ENCODE measurements around the gene DHX15. TPM values are rescaled to one million over a fixed set of nuclear protein-coding genes. Genes with fewer than 3 reads are reported as not detected.

Gene DHX15
- total RNA-seq, 1 donor from 2014 or later: 102 TPM

DNA sequence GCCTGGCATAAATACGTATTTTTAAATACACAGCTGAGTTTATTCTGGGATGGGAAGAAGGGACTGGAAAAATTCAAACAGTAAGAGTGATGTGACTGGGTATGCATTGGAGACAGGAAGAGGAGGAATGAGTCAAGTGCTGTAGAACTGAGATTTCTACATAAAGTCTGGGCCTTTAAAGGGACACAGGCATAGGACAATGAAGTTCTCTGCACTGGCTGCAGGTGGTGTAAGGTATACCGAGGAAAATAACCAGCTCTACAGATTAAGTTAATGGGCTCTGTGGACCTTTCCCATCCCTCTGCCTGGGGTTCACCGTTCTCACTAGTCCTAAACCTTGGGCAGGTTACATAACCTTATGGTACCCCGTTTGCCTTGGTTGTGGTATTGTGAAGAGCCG is 68.7 kb downstream of the DHX15 start:
- Mint-ChIP-seq H3K9me3 (ENCODE audit: unreplicated experiment) (no peaks in the 10 kb centered on the region), H3K4me3 (ENCODE audit: unreplicated experiment) (no peak overlapping the region), H3K36me3 (ENCODE audit: unreplicated experiment) (peaks cover 13% of the 10 kb centered on the region), H3K27me3 (ENCODE audit: unreplicated experiment) (no peaks in the 10 kb centered on the region), H3K27ac (ENCODE audit: unreplicated experiment) (no peak overlapping the region), H3K4me1 (ENCODE audit: unreplicated experiment) (peaks cover 14% of the 10 kb centered on the region)
- DNase-seq (ENCODE audit: extremely low spot score, unreplicated experiment): no peak
- TF ChIP-seq, protein P1, sequence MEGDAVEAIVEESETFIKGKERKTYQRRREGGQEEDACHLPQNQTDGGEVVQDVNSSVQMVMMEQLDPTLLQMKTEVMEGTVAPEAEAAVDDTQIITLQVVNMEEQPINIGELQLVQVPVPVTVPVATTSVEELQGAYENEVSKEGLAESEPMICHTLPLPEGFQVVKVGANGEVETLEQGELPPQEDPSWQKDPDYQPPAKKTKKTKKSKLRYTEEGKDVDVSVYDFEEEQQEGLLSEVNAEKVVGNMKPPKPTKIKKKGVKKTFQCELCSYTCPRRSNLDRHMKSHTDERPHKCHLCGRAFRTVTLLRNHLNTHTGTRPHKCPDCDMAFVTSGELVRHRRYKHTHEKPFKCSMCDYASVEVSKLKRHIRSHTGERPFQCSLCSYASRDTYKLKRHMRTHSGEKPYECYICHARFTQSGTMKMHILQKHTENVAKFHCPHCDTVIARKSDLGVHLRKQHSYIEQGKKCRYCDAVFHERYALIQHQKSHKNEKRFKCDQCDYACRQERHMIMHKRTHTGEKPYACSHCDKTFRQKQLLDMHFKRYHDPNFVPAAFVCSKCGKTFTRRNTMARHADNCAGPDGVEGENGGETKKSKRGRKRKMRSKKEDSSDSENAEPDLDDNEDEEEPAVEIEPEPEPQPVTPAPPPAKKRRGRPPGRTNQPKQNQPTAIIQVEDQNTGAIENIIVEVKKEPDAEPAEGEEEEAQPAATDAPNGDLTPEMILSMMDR (IDR thresholded peaks at IDR 0.05): no peak

DNA sequence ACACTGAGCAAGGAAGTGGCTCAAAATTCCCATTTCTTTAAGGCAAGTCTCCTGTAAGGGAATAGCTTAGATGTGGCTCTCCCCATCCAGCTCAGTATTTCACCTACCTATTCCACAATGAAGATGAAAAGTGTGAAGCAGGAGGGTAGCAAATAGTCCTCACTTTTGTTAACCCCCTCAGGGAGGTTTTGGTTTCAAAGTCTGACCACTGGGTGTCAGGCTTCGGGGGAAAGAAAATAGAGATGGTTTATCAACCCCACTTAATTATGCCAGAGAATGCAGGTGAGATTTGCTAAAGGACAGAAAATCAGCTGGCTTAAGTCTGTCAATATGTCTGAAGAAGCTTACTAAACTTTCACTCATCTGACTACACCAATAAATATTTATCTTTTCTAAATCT is 69.5 kb downstream of the DHX15 start:
- Mint-ChIP-seq H3K4me1 (ENCODE audit: unreplicated experiment) (peaks cover 10% of the 10 kb centered on the region), H3K4me3 (ENCODE audit: unreplicated experiment) (no peak overlapping the region), H3K27ac (ENCODE audit: unreplicated experiment) (no peak overlapping the region), H3K36me3 (ENCODE audit: unreplicated experiment) (peaks cover 13% of the 10 kb centered on the region), H3K27me3 (ENCODE audit: unreplicated experiment) (no peaks in the 10 kb centered on the region), H3K9me3 (ENCODE audit: unreplicated experiment) (no peaks in the 10 kb centered on the region)
- DNase-seq (ENCODE audit: extremely low spot score, unreplicated experiment): no peak
- TF ChIP-seq, protein P1 (IDR thresholded peaks at IDR 0.05): peak; percentile 38

DNA sequence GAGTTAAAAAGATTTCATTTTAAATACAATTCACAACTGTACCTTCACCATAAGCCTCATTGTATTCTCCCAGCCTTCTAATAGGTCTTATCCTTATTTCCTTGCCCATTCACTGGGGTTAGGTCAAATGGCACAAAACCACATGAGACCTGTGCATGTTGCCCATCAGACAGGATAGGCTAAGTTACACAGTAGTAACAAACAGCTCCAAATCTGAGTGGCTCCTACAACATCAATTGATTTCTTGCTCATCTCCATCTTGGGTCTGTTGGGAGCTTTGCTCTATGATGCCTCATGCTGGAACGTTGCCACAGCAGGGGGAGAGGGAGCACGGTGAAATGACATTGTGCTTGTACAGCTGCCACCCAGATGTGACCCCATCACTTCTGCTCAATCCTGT is 70.6 kb downstream of the DHX15 start:
- H3K4me3 Mint-ChIP-seq (ENCODE audit: unreplicated experiment): no peak overlapping the region
- DNase-seq (ENCODE audit: extremely low spot score, unreplicated experiment): no peak
- H3K9me3 Mint-ChIP-seq (ENCODE audit: unreplicated experiment): no peaks in the 10 kb centered on the region
- H3K4me1 Mint-ChIP-seq (ENCODE audit: unreplicated experiment): peaks cover 5% of the 10 kb centered on the region
- H3K27ac Mint-ChIP-seq (ENCODE audit: unreplicated experiment): no peak overlapping the region
- H3K36me3 Mint-ChIP-seq (ENCODE audit: unreplicated experiment): peaks cover 14% of the 10 kb centered on the region
- no peaks in the 10 kb centered on the region for H3K27me3 Mint-ChIP-seq (ENCODE audit: unreplicated experiment)
- TF ChIP-seq, protein P1 (IDR thresholded peaks at IDR 0.05): no peak

DNA sequence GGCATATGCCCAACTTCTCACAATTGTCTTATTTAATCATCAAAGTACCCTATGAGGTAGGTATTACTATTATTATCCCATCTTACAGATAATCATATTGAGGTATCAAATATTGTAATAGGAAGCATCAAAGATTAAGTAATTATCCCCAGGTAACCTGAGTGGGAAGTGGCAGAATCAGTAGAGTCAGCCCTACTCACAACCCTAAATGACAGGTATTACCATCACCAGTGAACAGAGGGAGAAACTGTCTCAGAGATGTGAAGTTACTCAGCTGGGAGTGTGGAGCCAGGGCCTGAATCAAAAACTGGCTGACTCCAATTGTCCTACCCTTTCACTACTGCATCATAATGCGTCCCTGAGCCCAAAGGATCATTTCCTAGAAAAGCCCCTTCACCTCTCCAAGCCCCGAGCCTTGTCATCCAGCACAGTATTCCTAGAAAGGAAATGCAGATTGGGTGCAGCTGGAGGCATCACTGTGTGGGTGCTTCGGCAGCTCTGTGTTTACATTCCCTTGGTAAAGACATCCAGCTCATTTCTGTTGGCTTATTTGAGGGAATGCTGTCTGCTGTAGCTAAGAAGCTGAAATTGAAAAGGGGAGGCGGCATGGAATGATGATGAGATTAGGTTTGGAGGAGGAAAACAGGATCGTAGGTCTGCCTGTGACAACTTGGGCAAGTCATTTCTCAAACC is 72.8 kb downstream of the DHX15 start:
- Mint-ChIP-seq H3K9me3 (ENCODE audit: unreplicated experiment) (no peaks in the 10 kb centered on the region), H3K27me3 (ENCODE audit: unreplicated experiment) (no peaks in the 10 kb centered on the region), H3K36me3 (ENCODE audit: unreplicated experiment) (peaks cover 10% of the 10 kb centered on the region), H3K4me3 (ENCODE audit: unreplicated experiment) (no peak overlapping the region), H3K27ac (ENCODE audit: unreplicated experiment) (no peak overlapping the region), H3K4me1 (ENCODE audit: unreplicated experiment) (no peaks in the 10 kb centered on the region)
- TF ChIP-seq, protein P1 (IDR thresholded peaks at IDR 0.05): no peak
- DNase-seq (ENCODE audit: extremely low spot score, unreplicated experiment): no peak

DNA sequence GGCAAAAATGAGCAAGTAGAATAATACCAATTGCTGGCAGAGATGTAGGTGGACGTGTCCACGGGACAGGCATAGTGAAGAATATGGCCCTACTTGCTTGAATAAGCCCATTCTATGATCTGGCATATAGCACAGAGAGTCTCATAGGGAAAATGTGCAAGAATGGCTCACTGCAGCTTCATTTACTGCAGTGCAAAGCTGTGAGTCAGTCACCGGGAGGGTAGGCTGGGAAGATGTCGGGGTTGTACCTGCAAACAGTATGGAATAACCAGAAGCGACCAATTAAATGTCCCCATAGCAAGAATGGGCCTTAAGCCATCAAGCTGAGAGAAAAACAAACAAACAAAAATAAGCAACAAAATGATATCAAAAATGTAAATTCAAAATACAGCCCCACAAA is 74.3 kb downstream of the DHX15 start:
- no peaks in the 10 kb centered on the region for H3K4me1 Mint-ChIP-seq (ENCODE audit: unreplicated experiment)
- no peak overlapping the region for H3K4me3 Mint-ChIP-seq (ENCODE audit: unreplicated experiment)
- TF ChIP-seq, protein P1 (IDR thresholded peaks at IDR 0.05): no peak
- H3K36me3 Mint-ChIP-seq (ENCODE audit: unreplicated experiment): peaks cover 8% of the 10 kb centered on the region
- no peak for DNase-seq (ENCODE audit: extremely low spot score, unreplicated experiment)
- H3K27me3 Mint-ChIP-seq (ENCODE audit: unreplicated experiment): no peaks in the 10 kb centered on the region
- no peak overlapping the region for H3K27ac Mint-ChIP-seq (ENCODE audit: unreplicated experiment)
- no peaks in the 10 kb centered on the region for H3K9me3 Mint-ChIP-seq (ENCODE audit: unreplicated experiment)
